ENCODE results near the gene MAD1L1.

DNA sequence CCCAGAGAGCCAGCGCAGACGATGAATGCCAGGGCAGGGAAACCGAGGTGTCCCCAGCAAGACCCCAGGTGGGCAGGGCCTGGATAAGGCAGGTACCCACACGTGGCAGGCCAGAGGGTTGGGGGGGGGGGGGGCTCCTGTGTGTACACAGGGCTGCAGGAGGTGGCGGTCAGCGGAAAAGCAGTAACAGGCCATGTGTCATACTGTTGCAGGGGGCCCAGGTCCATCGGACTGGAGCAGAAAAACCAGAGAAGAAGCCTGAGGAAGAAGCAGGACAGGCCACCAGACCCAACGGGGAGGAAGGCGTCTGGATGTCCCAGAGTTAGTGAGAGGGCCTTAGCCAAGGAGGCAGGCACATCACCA, 116.3 kb downstream of the MAD1L1 start:
- TF ChIP-seq POLR2A (IDR thresholded peaks at IDR 0.05): no peak
- TF ChIP-seq, protein P1, sequence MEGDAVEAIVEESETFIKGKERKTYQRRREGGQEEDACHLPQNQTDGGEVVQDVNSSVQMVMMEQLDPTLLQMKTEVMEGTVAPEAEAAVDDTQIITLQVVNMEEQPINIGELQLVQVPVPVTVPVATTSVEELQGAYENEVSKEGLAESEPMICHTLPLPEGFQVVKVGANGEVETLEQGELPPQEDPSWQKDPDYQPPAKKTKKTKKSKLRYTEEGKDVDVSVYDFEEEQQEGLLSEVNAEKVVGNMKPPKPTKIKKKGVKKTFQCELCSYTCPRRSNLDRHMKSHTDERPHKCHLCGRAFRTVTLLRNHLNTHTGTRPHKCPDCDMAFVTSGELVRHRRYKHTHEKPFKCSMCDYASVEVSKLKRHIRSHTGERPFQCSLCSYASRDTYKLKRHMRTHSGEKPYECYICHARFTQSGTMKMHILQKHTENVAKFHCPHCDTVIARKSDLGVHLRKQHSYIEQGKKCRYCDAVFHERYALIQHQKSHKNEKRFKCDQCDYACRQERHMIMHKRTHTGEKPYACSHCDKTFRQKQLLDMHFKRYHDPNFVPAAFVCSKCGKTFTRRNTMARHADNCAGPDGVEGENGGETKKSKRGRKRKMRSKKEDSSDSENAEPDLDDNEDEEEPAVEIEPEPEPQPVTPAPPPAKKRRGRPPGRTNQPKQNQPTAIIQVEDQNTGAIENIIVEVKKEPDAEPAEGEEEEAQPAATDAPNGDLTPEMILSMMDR (IDR thresholded peaks at IDR 0.05 in 8 of 11, conservative IDR thresholded peaks at IDR 0.05 in 3 of 11): no peak
